WI38 (cell line): Measurements from ENCODE around the gene LRRC26.

ENCODE experiments used
- H3K4me3 ChIP-seq: 2 replicates; pipeline ENCODE4 v1.5.1; 2011; ENCODE audit warnings: low read depth, mild to moderate bottlenecking, control low read depth, low read length
- TF ChIP-seq, protein P1 (sequence below): IDR thresholded peaks from 2 replicates; pipeline ENCODE4 v1.5.1; 2012; ENCODE audit warnings: low read depth, mild to moderate bottlenecking, control low read depth, low read length

Gene LRRC26

DNA sequence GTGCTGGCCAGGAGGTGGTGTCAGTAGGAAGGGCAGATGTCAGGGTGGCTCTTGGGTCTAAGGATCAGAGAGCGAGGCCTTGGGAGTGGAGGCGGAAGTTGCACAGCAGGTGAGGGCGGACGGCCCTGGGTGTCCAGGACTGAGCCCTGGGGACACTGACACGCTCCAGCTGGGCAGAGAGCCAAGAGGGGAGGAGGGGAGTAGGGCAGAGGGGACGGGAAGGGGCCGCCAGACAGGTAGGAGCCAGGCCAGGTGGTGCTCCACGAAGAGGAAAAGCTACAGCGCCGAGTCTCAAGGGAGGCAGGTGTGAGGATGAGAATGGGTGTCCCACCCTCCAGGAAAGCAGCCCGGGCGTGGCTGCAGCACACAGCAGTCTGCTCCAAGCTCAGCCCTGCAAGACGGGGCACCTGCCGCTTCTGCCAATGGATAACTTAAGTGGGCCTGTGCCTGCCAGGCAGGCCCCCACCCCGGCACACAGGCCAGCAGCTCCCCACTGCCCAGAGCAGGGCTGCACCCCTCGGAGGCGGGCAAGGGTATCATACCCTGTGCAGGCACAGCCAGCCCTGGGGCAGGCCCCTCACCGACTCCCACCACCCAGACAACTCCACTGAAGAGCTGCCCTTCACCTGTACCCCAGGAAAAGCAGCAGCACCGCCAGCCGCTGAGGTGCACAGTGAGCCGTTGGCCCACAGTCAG, 25.8 kb upstream of the LRRC26 start:
- H3K4me3 ChIP-seq, result no peak overlapping the region
- TF ChIP-seq, protein P1, sequence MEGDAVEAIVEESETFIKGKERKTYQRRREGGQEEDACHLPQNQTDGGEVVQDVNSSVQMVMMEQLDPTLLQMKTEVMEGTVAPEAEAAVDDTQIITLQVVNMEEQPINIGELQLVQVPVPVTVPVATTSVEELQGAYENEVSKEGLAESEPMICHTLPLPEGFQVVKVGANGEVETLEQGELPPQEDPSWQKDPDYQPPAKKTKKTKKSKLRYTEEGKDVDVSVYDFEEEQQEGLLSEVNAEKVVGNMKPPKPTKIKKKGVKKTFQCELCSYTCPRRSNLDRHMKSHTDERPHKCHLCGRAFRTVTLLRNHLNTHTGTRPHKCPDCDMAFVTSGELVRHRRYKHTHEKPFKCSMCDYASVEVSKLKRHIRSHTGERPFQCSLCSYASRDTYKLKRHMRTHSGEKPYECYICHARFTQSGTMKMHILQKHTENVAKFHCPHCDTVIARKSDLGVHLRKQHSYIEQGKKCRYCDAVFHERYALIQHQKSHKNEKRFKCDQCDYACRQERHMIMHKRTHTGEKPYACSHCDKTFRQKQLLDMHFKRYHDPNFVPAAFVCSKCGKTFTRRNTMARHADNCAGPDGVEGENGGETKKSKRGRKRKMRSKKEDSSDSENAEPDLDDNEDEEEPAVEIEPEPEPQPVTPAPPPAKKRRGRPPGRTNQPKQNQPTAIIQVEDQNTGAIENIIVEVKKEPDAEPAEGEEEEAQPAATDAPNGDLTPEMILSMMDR, result no peak

DNA sequence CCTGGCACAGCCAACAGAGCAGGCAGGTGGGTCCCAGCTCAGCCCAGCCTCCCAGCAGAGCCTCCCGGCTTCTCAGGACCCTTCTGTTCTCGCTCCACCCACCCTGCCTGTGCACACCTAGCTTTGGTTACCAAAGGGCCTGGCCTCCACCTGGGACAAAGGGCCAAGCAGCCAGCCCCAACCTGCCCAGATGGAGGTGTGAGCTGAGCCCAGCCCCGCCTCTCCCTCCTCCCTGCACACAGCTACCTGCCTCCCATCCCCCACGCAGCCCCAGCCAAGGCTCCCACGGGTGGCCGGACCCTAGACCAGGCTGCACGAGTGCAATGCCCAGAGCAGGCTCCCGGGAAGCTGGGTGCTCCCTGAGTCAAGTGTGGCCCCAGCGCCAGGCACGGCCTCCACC, 25.1 kb upstream of the LRRC26 start:
- TF ChIP-seq, protein P1, result no peak
- no peak overlapping the region for H3K4me3 ChIP-seq

DNA sequence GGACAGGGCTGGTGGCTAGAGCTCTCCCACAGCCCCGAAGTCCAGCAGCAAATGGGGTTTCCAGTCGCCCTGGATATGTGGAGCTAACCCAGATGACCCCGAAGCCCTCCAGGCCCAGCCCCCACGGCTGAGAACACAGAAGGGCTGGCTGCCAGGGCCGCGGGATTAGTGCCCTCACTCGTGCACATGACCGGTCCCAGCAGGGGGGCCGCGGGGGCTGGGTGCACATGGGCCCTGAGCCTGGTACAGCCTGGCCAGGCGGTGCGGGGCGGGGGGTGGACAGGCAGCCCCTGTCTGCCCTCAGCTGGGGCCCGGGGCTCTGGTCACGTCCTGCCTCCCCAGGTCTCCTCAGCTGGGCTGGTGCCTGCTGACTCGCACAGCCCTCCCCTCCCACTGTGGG, 24.5 kb upstream of the LRRC26 start:
- TF ChIP-seq, protein P1, result no peak

DNA sequence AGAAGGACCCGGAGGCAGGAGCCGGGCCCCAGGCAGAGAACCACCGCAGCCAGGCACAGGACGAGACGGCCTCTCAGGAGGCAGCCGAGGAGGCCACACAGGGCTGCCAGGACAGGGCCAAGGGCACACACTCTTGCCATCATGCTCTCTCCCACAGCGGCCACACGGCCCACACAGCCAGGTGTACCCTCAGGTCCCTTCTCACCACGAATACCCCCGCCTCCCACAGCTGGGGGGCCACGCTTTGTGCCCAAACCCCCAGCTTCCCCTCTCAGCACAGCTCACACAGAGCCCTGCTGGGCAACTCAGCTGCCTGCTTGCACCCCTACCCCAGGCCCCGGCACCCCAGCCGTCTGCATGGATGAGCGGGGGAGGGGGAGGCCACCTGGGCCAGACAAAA, 23.9 kb upstream of the LRRC26 start:
- TF ChIP-seq, protein P1, result no peak
- no peak overlapping the region for H3K4me3 ChIP-seq

More for the DNA sequence above, 24.5 kb upstream of the LRRC26 start:
- no peak overlapping the region for H3K4me3 ChIP-seq

DNA sequence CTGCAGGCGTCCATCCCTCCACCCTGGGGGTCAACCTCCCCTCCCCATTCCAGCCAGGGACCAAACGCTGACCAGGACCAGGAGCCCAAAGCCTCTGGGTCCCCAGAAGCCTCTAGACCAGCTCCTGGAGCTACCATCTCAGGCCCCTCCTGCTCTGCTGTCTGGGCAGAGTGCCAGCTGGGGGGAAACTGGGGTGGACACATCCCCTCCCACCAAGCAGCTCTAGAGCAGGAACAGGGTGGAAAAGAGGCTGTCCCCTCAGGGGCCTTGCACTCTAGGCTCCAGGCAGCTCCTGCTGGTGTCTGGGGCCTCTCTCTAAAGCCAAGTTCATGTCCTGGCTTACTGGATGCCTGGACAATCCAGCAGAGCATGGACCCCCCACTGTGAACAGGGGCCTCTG, 23.0 kb upstream of the LRRC26 start:
- no peak overlapping the region for H3K4me3 ChIP-seq
- TF ChIP-seq, protein P1, result no peak

DNA sequence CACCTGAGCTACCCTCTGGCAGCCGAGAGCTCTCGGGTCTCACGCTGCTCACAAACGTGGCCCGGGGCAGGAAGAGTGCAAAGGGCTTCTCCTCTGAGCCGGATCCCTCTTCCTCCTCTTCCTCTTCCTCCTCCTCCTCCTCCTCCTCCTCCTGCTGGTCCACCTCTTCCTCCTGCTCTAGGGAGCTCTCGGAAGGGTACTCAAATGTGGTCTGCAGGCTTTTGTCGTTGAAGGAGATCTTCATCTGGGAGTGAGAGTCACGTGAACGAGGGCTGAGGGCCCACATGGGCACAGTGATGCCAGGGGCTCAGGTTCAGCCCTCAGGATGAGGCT, 22.6 kb upstream of the LRRC26 start:
- TF ChIP-seq, protein P1, result no peak
- no peak overlapping the region for H3K4me3 ChIP-seq

DNA sequence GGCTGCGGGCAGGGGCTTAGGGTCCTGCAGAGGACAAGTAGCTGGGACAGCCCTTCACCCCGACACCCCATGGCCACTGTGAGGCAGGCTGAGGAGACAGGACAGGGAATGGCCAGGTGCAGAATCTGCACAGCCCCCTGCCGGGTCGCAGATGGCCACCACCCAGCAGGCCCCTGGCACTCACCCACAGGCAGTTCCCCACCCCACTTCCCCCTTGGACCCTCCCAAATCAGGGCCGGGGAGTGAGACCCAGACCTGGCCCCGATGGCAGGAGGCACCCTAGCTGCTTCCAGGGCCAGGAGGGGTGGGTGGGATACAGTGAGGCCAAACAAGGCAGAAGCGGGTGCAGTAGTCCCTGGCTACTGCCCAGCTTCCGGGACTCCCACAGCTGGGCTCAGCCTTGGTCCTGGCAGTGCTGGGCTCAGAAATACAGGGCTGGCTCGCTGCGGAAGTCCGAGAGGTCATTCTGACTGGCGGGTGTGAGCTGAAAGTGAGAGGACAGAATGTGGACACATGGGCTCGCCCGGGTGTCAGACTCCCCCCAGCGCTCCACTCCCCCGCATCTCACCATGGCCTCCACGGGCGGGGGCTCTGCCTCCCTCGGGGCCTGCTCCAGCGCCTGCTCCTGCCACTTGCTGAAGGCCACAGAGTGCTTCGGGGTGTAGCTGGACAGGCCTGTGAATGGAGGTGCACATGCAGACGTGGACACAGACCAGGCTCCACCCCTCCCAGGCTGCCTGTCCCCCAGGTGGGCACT, 22.0 kb upstream of the LRRC26 start:
- TF ChIP-seq, protein P1, result no peak
- no peak overlapping the region for H3K4me3 ChIP-seq
